Measurements from ENCODE around the gene FAM210A.
A peak's percentile ranks its signal among the peaks of the same experiment; 100 is the strongest.

Gene FAM210A

DNA sequence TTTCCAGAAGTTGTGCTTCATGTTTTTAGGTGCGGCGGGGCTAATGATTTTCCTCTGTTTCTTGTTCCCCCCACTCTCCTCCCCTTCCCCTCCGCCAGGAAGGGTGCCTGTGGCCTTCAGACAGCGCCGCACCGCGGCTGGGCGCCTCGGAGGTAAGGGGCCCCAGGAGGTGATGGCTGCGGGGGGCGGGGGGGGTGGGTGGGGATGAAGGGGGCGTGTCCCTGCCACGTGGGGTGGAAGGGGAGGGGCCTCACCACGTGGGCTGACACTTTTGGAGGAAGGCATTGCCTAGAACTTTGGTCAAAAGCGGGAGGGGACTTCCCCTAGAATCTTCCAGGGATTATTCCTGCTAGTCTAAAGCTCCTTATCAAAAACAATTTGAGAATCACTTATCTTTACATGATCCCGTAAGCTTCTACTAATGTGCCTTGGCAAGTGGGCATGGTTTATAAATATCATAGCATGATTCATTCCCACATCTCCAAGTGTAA, 83.1 kb downstream of the FAM210A start:
- no peak for DNase-seq

DNA sequence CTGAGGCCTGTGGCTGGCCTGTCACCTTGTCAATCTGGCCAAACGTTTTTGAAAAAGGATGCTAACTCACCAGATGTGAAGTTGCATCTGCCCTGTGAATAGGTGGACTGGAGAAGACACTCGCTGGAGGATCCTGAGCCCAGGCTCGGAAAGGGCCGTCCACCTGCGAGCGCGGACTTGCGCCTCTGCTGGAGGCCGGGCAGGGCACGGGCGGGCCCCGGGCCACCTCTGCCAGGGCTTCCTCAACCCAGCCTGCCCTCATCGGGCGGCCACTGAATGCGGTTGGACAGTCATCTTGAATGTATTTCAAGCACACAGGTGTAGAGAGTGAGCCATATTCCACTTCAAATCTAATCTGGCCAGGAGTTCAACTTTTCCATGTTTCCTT, 83.9 kb downstream of the FAM210A start:
- no peak for DNase-seq

DNA sequence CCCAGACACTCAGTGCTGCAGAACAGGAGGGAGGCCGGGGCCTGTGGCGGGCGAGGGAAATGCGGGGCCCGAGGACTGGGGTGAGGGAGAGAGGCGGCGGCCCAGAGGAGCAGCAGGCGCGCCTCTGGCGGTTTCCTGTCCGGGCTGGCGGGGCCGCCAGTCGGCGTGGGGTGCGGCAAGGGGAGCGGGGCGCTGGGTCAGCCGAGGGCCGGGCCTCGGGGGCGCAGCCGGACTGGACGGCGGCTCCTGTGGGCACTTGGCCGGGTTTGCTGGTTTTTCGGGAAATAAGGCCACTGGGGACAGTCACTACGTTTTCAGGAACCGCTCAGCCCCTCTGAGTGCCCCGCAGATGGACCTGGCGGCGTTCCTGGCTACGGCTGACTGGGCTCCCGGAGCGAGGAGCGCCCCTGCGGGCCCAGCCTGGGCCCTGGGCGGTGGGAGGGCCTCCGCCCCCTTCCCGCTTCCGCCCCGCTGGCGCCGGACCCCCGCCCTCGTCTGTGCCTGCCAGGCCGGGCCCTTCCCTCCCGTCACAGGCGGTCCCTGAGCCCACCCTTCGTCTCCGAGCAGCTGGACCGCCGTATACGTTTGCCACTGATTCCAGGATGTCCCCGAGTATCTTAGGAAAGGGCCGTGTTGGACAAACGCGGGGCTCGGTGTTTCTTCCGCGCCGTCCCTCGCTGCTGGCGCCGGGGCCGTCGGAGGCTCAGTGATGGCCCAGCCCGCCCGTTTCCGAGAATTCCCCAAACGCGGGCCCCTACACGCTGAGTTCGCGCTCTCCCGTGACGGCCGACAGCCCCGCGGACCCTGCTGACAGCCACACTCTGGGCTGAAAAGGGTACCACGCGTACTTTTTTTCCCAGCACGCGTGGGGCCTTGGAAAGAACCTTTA, 84.6 kb downstream of the FAM210A start:
- DNase-seq, result no peak

DNA sequence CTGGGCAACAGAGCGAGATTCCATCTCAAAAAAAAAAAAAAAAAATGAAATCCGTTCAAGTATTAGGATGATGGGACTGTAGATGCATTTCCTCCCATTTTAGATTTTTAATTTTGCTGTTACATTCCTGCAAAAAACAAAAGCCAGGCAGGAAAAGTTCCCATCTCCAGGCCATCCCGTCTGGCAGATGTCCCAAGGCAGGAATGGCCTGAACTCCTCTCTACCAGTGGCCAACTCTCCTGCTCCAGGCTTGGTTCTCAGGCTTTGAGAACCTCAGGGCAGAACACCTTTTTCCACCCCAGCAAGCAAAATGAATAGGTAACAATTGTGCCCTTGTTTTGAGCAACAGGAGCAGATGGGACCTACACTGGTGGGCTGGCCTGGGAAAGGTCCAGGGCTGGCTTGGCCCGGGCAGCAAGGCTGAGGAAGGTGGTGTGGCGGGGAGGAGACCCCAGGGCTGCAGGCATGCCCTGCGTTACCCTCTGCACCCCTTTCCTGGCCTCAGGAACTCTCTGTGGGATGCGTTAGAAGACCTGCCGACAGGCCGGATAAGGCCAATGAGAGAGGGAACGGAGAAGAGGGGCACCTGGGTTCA, 86.0 kb downstream of the FAM210A start:
- no peak for DNase-seq

DNA sequence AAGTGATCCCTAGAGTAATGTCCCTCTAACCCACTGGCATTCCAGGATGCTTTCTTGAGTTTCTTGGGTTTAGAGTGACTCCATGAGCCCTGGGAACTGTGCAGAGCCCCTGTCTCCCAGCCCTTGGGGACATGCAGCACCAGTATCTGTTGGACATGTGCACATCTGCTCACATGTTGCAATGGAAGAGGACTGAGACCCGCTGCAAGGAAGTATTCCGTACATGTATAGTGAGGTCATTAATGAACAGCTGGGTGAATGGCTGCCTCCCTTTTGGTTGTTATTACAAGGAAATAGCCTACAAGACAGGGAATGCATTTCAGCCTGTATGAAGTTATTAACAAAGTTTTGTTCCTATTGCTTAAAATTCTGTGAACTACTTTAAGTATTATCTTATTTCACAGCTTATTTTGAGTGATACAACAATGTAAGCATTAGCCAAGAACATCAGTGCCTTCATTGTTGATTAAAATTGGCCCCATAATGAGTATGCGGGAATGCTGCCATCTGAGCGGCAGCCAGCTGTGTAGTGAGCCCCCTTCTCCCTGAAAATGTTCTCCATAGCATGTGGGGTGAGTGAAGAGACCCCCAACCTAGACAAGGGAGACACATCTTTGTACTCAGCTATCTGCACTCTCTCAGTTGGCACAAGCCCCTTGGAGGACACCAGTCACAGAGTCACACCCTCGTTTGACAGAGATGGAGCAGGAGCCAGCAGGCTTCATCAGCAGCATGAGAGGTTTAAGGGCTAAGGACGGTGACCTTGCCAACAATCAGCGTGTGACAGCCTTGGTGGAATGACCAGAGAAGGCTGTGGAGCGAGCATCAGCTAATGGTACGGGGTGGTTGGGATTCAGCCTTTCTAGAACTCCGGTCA, 87.4 kb downstream of the FAM210A start:
- no peak for DNase-seq

DNA sequence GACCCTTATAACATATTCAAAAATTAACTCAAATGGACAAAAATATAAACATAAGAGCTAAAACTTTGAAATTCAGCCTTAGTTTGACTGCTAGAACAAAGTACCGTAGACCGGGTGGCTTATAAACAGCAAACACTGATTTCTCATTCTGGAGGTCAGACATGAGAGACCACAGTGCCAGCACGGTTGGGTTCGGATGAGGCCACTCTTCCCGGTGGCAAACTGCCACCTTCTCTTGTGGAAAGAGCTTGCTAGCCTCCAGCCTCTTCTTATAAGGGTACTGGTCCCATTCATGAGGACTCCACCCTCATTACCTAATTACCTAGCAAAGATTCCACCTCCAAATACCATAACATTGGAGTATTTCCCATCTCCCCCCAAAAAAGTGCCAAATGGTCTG, 91.3 kb downstream of the FAM210A start:
- DNase-seq, result no peak

DNA sequence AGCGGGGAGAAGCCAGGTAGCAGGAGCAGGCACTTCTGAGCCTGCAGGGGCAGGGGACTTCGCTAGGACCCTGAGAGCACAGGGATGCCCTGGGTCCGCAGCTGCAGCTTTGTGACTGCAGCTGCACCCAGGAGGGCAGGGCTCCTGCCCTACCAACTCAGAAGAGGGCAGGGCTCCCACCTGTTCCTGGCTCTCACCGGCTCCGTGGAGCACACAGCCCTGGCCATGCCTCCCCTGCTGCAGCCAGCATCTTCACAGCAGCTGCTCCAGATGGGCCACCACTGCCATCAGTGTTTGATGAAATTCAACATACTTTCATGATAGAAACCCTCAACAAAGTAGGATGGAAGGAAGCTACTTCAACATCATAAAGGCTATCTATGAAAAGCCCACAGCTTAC, 92.7 kb downstream of the FAM210A start:
- no peak for DNase-seq

DNA sequence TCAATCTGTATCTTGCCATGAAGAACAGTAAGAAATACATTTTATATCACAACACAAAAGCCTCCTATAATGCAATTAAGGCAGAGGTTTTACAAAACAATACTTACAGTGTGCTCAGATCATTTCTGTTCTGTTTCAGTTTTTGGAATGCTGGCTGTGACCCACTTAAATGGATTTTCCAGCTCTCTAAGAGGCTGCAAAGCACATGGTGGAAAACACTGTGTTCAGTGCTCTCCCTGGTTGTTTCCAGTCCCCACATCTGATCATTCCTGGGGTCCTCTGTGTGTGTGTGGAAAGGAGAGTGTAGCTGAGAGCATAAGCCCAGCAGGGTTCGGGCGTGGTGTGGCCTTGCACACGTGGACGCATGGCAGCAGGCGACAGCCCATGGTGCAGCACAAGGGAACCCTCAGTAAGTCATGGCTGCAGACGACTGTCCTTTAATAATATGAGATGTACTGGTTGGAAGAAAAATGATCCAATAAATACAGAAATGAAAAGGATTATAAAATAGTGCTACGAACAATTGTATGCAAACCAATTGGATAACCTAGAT, 95.6 kb downstream of the FAM210A start:
- DNase-seq, result no peak

DNA sequence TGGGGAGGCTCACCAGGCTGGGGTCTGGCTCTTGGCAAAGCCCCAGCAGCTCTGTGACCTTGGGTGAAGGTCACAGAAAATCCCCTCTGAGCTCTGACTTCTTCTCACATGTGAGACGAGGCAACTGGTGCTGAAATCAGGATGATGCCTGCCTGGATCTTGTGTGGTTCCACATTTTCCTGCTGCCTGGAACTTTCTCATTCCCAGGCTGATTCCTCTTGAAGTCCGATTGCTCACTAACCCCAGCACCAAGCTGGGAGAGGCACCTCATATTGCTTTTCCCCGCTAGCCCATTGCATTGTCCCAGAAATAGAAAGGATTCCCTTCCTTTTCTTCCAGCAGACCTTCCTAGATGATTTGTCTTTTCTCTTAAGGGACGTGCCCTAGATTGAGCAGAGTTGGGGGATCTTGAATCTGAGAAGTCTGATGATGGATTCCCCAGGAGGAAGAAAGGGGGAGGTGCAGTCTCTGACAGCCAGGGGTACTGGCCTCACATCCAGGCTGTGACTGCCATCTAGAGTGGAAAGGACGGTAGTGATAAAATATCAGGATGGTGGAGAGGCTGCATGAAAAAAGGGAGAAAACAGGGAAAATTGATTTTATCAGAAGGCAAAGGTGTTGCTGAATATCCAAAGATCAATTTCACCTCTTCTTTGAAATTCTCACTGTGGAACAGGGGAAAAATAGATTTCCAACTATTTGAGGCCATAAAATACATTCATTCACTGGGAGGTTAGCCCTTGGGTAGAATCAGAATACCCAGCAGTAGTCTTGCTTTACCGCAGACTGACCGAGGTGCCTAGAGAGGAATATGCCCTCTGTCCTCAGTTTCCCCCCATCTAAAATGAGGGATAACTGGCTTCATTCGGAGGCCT, 96.3 kb downstream of the FAM210A start:
- DNase-seq, result peak; percentile 49 to 50

DNA sequence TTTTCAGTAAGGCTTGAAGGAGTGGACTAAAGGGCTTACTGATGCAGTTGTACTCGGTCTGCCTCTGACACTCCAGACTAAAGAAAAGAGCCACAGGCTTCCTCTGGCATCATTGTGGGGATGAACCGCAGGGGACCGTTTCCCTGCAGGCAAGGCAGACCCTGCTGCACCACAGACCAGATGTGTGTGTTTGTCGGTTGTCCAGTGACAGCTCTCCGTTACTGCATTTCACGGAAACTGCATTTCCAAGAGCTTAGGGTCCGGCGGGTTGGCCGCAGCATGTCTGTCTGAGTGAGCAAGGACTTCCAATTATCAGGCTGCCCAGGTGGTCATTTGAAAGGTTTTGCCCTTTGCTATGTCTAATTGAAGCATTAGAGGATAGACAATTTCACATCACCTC, 98.1 kb downstream of the FAM210A start:
- no peak for DNase-seq

DNA sequence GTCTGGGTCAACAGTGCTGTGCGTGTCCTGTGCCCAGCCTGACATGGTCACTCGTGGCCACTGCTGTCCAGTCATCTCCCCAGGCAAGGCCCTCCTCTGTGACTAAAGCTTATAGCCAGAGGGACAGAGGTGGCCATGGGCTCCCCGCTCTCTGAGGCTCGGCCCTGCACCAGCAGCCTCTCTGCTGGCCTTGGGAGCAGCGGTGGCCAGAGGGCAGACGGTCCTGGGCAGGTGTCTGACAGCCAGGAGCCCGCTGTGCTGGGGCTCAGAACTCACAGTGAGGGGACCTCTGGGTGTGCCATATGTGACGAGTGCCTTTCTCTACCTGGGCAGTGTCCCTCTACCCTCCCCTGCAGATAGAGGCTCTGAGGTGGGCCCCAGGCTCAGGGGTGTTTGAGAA, 98.7 kb downstream of the FAM210A start:
- DNase-seq, result no peak

DNA sequence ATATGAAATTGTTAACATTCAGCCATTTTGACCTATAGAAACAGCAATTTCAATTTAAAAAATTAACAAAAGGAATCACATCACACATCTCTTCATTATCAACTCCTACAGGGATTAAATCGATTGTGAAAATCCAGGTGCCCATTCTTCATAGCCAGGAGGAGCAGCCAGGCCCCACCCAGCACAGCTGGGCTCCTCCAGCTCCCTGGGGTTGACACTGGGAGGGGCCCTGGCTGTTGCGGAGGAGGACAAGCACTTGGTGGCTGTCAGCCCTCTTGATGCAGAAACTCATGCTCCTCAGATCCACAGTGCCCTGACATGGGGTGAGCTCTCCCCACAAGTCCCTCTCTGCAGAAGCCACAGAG, 99.8 kb downstream of the FAM210A start:
- no peak for DNase-seq

DNA sequence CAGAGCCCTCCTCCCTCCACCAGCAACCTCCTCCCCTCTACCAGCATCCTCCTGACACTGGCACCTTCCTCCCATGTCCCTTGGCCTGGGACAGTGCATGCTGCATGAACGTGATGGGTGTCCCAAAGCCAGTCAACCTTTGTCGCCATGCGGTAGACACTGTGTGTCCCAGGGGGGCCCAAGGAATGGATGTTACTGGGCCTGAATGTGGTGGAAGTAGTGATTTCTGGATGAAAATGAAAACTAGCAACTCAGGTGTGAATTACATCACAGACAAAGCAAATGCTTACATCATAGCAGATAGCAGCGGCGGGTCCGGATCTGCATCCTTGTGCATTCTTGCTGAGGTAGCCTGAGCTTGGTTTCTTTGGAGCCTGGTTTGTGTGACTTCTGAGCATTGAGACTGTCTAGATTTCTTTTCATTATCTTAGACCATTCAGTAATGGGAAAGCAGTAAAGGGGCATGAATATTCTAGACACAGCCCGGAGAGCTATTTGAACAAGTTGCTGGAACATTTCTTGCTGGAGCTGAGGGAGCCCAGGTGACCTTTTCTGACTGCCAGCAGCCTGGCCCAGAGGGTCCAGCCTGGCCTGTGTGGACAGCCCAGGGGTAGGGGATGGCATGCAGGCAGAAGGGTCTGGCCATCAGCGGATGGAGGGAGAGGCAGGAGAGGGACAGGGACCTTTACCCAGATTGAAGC, 100.4 kb downstream of the FAM210A start:
- DNase-seq, result no peak

DNA sequence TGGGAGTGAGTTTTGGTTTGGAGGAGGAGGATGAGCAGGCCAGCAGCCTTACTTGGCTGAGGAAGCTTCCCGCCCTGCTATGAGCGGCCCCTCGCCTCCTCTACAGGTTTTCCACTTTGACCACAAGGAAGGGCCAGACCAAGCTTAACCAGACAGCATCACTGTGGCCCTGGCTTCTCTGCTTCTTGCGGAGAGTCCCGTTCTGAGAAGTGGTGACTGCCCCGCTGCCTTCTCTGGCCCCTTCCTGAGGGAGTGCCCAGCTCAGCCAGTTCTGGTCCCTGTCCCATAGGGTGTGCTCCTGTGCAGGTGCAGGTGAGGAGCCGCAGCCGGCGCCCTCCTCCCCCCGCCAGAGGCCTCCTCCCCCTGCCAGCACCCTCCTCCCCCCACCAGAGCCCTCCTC, 101.0 kb downstream of the FAM210A start:
- DNase-seq, result no peak

DNA sequence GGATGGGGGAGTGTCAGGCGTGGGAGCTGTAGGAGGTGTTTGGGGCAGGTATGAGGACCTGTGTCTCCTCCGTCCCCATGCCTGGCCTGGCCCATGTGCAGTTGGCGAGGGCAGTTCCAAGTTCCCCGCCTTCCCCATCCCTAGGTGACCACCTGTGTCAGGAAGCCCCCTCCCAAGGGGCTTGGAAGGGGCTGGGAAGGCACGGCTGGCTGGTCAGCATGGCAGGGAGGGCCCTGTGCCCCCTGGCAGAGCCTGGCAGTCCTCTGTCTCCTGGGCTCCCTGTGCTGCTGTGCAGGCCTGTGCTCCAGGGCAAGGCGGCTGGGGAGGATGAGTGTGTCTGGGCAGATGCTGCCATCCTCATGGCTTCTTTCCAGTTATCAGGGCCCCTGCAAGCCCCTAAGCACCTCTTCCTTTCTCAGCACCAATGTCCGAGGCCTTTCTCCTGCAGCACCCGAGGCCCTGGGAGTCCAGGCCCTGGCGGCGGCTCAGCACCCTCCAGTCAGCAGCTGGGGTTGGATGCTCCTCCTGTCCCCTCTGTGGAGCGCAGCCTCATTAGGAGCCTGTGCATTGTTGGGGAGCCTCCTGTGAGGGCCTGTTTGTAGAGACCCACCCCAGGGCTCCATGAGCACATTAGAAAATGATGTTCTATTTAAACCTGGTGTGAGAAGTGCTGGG, 101.7 kb downstream of the FAM210A start:
- DNase-seq, result no peak

DNA sequence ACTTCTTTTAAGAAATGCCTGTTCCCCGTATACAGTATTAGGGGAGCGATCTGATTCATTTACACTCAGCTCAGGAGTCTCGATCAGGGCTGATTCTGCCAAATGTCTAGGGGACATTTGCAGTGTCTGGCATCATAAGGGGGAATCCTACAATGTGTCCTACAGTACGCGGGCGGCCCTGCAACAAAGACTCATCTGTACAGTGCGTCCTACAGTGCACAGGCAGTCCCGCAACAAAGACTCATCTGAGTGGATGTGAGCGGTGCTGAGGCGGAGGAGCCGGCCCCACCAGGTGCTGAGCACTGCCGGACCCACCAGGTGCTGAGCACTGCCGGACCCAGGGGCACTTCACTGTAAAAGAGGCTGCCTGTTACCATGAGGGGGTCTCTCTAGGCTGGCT, 102.5 kb downstream of the FAM210A start:
- DNase-seq, result no peak

DNA sequence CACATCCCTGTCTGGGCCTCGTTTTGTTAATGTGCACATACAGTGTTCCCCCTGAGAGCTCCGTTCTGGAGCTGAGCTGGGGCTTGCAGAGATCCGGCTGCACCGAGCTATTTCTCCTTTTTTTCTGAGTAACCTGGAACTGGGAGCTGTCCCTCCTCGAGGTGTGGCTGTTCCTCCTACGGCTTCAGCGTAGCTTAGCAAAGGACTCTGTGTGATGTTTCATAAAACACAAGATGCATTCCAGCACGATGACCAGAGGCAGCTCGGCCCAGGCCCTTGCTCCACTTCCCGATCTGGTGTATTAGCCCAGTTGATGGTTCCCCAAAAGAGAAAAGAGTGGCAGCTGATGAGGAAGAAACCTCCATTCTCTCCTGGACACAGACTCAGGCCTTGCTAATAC, 103.0 kb downstream of the FAM210A start:
- DNase-seq, result no peak

DNA sequence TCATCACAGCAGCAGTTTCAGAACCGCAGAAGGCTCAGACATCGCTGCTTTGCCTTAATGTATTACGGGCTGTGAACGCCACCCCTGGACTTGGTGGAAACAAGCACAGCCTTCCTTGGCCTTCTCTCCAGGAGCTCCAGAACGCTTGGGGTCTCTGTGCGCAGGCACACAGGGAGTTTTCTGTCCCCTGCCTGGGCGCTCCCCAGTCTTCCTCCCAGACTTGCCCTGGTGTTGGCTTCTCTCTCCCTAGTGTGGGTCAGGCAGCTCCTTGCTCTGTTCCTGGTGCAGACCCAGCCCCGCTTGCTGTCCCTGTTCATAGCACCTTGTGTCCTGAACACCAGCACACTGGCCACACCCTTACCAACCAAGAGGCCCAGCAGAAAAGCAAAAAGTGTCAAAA, 103.6 kb downstream of the FAM210A start:
- DNase-seq, result no peak

DNA sequence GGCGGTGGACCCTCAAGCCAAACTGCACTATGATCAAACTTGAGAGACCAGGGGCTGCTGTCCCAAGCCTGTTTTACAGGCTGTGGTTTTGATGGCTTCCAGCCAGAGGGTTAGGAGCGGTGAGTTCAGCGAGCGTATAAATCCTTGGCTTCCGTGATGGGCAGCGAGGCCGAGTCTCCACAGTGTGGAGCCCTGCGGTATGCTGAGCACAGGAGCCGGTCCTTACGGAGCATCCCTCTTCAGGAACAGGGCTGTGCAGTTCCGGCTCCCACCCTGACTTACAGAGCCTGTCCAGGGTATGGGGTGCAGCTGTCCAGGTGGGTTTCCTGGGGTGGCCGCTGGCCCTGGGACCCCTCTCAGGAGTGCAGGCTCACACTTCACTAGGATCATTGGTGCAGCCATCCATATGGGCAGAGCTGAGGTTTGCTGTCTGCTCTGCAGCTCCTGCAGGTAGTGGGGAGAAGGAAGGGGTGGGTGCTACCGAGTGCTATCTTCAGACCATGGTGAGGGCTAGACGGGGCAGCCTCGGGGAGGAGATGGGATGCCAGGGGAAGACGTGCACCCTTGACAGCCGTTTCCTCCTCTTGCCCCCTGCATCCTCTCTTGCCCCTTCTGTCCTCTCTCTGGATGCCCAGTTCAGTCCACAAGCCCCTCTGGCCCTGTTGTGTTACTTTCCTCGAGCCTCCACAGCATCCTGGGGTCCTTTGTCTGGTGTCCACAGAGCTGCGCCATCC, 104.3 kb downstream of the FAM210A start:
- DNase-seq, result no peak

DNA sequence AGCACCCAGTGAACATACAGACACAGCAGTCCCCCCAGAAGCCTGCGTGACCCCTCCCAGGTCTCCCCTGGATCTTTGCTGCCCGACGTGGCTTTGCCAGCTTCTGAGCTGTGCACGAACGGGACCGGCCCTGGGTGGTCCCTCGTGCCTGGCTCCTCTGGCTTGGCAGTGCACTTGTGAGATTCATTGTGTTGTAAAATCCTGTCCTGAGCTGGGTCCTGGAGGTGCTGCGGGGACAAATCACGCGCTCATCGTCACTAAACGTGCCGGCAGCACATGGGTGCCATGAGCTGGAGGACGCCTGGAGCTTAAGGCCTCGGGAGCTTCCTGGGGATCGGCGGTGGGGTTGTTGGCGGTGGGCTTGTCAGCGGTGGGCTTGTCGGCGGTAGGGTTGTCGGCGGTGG, 104.9 kb downstream of the FAM210A start:
- DNase-seq, result no peak
